NCI-H2107 (cell line): ENCODE measurements around the gene AMBRA1.

Experiments used
- DNase-seq: peaks from one replicate; lab custom pipeline; 2025; lab: John Stamatoyannopoulos, UW

AMBRA1 gene

GRCh38 chr11:46347637-46348311 is 246.0 kb downstream of the AMBRA1 start:
- no peak for DNase-seq

- DNase-seq, result peak; percentile 79
Measured at GRCh38 chr11:46346886-46347636, 246.8 kb downstream of the AMBRA1 start, which contains the start of gene DGKZ. Gene DGKZ, plus strand, starts transcription at chr11:46347463. Its CDS starts 197 bp downstream, at chr11:46347660.
